Type B pancreatic cell (in vitro differentiated cells): ENCODE results near the gene ANKH. TPM values are rescaled to one million over a fixed set of nuclear protein-coding genes. Genes with fewer than 3 reads are reported as not detected.
A peak's percentile ranks its signal among the peaks of the same experiment; 100 is the strongest.

Experiments
- DNase-seq: peaks from one replicate; pipeline ENCODE4 v3.0.0; 2021; ENCODE audit warnings: mixed read lengths; ENCODE audit not compliant: unreplicated experiment; ENCODE audit errors: extremely low spot score
- H3K27ac Mint-ChIP-seq: 2 replicates; pipeline ENCODE4 v1.8.0; 2021; ENCODE audit warnings: mild to moderate bottlenecking, mixed read lengths
- H3K27me3 Mint-ChIP-seq: 2 replicates; pipeline ENCODE4 v1.8.0; 2021; ENCODE audit warnings: mixed read lengths
- H3K36me3 Mint-ChIP-seq: 2 replicates; pipeline ENCODE4 v1.8.0; 2021; ENCODE audit warnings: mixed read lengths
- H3K4me1 Mint-ChIP-seq: one replicate; pipeline ENCODE4 v1.8.0; 2021; ENCODE audit warnings: mixed read lengths; ENCODE audit not compliant: unreplicated experiment
- H3K4me3 Mint-ChIP-seq: 2 replicates; pipeline ENCODE4 v1.8.0; 2021; ENCODE audit warnings: mild to moderate bottlenecking, mixed read lengths
- H3K9me3 Mint-ChIP-seq: 2 replicates; pipeline ENCODE4 v1.8.0; 2021; ENCODE audit warnings: mixed read lengths
- total RNA-seq: library from RNA; stranded (reverse); gene quantifications from 2 replicates; pipeline ENCODE4 v1.2.1, GENCODE V29; 2021; ENCODE audit warnings: low replicate concordance
- TF ChIP-seq, protein P1 (sequence below): fragments of 200-600 bp; sonication (generic); conservative IDR thresholded peaks from 2 replicates; pipeline ENCODE4 v1.5.0; 2021; ENCODE audit warnings: antibody characterized with exemption, mild to moderate bottlenecking

Gene ANKH
- total RNA-seq, 1 donor from 2014 or later = 41.1 TPM

DNA sequence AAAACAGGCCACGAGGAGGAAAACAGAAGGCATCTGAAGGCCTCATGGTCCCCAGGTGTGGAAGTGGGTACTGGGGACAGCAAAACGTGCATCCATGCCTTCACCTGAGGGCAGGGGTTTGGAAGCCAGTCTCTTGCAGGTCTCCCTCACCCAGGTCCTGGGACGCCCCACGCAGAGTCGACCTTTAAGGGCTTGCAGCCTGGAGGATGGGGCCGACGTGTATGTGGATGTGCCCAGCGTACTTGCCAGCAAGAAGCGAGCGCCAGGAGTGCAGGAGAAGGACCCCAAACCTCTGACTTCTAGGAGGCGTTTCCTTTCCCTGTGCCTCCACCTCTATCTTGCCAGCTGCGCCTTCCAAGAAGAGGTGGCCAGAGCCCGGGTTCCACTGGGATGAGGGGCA, 141.1 kb downstream of the ANKH start:
- DNase-seq = no peak
- H3K27me3 Mint-ChIP-seq = no peaks in the 10 kb centered on the region
- no peak overlapping the region for H3K27ac Mint-ChIP-seq
- no peaks in the 10 kb centered on the region for H3K9me3 Mint-ChIP-seq
- H3K4me1 Mint-ChIP-seq = peaks cover 30% of the 10 kb centered on the region
- H3K36me3 Mint-ChIP-seq = peaks cover 16% of the 10 kb centered on the region
- TF ChIP-seq, protein P1, sequence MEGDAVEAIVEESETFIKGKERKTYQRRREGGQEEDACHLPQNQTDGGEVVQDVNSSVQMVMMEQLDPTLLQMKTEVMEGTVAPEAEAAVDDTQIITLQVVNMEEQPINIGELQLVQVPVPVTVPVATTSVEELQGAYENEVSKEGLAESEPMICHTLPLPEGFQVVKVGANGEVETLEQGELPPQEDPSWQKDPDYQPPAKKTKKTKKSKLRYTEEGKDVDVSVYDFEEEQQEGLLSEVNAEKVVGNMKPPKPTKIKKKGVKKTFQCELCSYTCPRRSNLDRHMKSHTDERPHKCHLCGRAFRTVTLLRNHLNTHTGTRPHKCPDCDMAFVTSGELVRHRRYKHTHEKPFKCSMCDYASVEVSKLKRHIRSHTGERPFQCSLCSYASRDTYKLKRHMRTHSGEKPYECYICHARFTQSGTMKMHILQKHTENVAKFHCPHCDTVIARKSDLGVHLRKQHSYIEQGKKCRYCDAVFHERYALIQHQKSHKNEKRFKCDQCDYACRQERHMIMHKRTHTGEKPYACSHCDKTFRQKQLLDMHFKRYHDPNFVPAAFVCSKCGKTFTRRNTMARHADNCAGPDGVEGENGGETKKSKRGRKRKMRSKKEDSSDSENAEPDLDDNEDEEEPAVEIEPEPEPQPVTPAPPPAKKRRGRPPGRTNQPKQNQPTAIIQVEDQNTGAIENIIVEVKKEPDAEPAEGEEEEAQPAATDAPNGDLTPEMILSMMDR = no peak
- H3K4me3 Mint-ChIP-seq = no peak overlapping the region

DNA sequence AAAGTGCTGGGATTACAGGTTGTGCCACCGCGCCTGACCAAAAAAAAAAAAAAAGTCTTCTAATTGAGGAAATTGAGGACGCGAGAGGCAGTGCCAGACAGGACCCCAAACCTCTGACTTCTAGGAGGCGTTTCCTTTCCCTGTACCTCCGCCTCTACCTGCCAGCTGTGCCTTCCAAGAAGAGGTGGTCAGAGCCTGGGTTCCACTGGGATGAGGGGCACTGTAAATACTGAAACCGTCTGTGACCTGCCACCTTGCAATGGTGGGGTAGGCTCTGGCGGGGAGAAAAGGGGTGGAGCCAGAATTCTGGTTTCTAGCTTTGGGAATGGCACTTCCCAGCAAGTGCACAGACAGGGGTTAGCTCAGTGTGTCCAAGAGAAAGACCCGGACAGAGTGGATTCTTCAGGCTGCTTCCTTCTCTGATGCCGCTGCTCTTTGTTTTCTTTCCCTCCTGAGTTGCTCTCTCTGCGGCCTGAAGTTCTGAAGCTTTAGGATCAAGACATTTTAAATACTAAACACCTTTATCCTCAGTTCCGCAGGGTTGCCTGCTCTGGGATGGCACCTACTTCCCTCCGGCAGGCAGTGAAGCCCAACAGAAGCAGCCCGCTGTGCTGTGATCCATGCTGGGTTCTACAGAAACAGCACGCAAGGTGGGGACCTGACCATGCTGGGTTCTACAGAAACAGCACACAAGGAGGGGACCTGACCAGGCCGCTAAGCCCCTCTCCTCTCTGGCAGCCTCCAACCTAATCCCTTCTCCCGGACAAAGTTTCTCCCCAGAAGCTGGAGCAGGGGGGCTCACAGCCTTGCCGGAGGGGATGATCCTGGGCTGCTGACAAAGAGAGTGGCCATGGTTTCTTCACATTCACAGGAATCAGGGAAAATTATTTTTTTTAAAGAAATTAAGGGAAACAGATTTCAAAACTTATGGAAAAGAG, 141.9 kb downstream of the ANKH start:
- Mint-ChIP-seq H3K4me1 (peaks cover 30% of the 10 kb centered on the region), H3K36me3 (peaks cover 16% of the 10 kb centered on the region), H3K4me3 (no peak overlapping the region), H3K27ac (no peak overlapping the region), H3K9me3 (no peaks in the 10 kb centered on the region), H3K27me3 (no peaks in the 10 kb centered on the region)
- TF ChIP-seq, protein P1 = no peak
- DNase-seq = no peak

DNA sequence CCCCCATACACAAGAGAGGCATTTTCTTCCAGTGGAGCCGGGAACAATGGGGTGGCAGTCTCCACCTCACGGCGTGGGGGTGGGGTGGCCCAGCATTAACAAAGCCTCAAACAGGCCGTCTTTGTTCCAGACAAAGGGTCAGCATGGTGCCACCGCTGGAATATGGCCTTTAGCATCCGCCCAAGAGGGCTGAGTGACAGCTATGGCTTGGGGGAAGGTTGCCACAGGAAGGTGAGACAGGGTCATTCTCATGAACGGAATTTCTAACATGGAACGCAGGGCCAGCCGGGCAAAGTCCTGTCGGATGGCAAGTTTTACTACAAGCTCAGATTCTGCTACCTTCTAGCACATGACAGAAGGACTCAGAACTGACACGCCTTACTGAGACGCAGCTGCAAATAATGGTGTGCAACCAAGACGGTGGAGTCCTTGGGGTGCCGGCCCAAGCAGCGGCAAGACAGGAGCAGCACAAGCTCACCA, 143.1 kb downstream of the ANKH start:
- no peak for DNase-seq
- peaks cover 10% of the 10 kb centered on the region for H3K36me3 Mint-ChIP-seq
- peaks cover 30% of the 10 kb centered on the region for H3K4me1 Mint-ChIP-seq
- H3K4me3 Mint-ChIP-seq = no peak overlapping the region
- no peak overlapping the region for H3K27ac Mint-ChIP-seq
- H3K27me3 Mint-ChIP-seq = no peaks in the 10 kb centered on the region
- TF ChIP-seq, protein P1 = no peak
- H3K9me3 Mint-ChIP-seq = no peaks in the 10 kb centered on the region

DNA sequence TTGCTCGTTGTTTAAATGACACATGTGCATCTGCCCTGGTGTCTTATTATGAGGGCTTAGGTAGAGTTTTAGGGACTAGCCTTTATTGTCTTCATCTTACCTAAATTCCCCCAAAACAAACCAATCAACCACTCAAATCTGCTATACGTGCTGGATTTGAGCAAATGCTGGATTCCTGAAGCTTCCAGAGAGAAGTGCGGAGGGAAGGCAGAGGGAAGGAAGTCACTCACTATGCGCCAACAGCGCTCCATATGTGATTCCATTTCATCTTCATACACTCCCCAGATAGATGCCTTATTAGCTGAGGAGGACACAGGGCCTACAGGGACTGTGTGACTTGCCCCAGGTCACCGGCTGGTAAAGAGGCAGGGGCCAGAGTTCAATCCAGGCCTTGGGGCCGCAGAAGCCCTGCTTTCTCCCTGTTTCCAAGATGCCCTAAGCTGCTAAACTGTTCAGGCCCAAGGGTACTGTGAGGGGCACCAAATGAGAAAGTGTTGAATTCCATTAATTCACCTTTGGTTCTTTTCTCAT, 143.6 kb downstream of the ANKH start:
- TF ChIP-seq, protein P1 = no peak
- no peak overlapping the region for H3K4me3 Mint-ChIP-seq
- H3K4me1 Mint-ChIP-seq = peaks cover 29% of the 10 kb centered on the region
- no peaks in the 10 kb centered on the region for H3K27me3 Mint-ChIP-seq
- H3K9me3 Mint-ChIP-seq = no peaks in the 10 kb centered on the region
- H3K27ac Mint-ChIP-seq = no peak overlapping the region
- no peak for DNase-seq
- peaks cover 9% of the 10 kb centered on the region for H3K36me3 Mint-ChIP-seq

DNA sequence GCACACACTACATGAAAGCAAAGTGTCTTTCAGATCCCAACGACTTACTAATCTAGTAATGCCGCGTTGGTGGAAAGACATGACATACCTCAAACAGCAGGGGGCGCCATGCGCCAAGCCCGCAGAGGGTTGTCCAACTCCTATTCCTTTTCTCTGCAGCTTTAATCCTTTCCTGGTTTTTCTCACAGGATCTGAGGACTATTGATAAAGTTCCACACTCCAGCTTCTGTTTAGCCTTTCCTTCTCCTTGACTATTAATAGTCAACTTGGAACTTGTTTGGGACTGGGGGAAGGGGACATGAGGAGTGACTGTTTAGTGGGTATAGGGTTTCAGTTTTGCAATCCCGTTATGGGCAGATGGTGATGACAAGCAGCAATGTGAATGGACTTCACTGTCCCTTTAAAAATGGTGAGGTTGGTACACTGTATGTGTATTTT, 144.1 kb downstream of the ANKH start:
- peak overlapping the region; percentile 66 for H3K27ac Mint-ChIP-seq
- no peaks in the 10 kb centered on the region for H3K9me3 Mint-ChIP-seq
- H3K4me3 Mint-ChIP-seq = no peak overlapping the region
- no peaks in the 10 kb centered on the region for H3K27me3 Mint-ChIP-seq
- peaks cover 25% of the 10 kb centered on the region for H3K4me1 Mint-ChIP-seq
- peak; percentile 83 for DNase-seq
- H3K36me3 Mint-ChIP-seq = peaks cover 12% of the 10 kb centered on the region
- TF ChIP-seq, protein P1 = peak; percentile 99
